Stimulated activated effector memory CD8-positive, alpha-beta T cell treated with anti-CD3 and anti-CD28 coated beads, Interleukin-12 subunit alpha, Interleukin-12 subunit beta, amount 100 ng/mL, for 72 hours (primary cell): ENCODE results near the gene PSMD1.
"Not testable (repeated sequence)": the region's sequence is repeated elsewhere in the genome, so short reads cannot be mapped to it uniquely, and the experiment has no call there.

Experiments used
- ATAC-seq: fragments of 150-1000 bp; cut with Tn5 transposase; 2 replicates; pipeline ENCODE4 v1.10.0; 2021
- DNase-seq, 2 donors: peaks; one replicate each; pipeline ENCODE4 v3.0.0; 2021 to 2022; ENCODE audit warnings: low spot score in 2 of 2
- H3K27ac Mint-ChIP-seq: one replicate; pipeline ENCODE4 v1.8.0; 2022; ENCODE audit warnings: mild to moderate bottlenecking, mixed read lengths
- H3K36me3 Mint-ChIP-seq: one replicate; pipeline ENCODE4 v1.8.0; 2022; ENCODE audit warnings: mild to moderate bottlenecking, mixed read lengths
- H3K4me1 Mint-ChIP-seq: one replicate; pipeline ENCODE4 v1.8.0; 2022; ENCODE audit warnings: mixed read lengths
- H3K4me3 Mint-ChIP-seq: one replicate; pipeline ENCODE4 v1.8.0; 2022; ENCODE audit warnings: mild to moderate bottlenecking, mixed read lengths
- H3K9me3 Mint-ChIP-seq: one replicate; pipeline ENCODE4 v1.8.0; 2022; ENCODE audit warnings: mixed read lengths

The PSMD1 gene

DNA sequence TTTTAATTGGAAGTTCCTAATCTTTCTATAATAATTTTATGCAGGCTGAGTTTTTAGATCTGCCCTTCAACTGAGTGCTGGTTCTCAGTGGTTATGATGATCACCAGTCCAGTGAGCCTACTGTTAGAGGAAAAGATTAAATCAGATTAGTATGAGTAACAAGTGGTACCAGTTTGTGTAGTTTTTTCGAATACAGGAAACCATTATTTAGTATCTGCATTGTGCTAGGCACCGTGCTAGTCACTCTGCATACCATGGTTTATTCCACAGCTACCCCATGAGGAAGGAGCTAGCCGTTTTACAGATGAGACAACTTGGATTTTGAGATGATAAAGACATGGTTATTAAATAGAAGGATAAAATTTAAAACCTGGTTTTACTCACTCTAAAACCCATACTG lies 6.1 kb downstream of the PSMD1 start:
- Mint-ChIP-seq H3K4me3 (no peak overlapping the region), H3K9me3 (no peaks in the 10 kb centered on the region), H3K4me1 (peaks cover 37% of the 10 kb centered on the region), H3K36me3 (peaks cover 80% of the 10 kb centered on the region), H3K27ac (no peak overlapping the region)
- no peak for ATAC-seq
- no peak for DNase-seq

DNA sequence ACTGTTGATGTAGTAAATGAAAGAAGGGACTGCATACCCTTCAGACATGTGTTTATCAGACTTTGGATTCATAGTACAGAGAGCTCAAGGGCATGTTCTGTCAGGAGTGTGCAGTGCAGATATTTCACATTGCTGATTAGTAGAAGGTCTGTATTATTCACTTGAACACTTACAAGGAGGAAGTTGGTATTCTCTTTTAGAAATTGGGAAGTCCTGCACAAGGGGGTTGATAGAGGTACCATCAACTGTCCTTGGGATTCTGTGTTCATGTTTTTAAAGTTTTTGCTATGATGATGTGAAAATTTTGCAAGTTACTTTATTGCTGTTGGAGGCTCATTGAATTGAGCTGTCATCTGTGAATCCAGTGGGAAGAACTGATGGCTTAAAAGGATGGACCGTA lies 6.7 kb downstream of the PSMD1 start:
- H3K4me1 Mint-ChIP-seq, result peaks cover 37% of the 10 kb centered on the region
- H3K9me3 Mint-ChIP-seq, result no peaks in the 10 kb centered on the region
- H3K4me3 Mint-ChIP-seq, result no peak overlapping the region
- no peak overlapping the region for H3K27ac Mint-ChIP-seq
- ATAC-seq, result no peak
- no peak for DNase-seq
- H3K36me3 Mint-ChIP-seq, result peaks cover 86% of the 10 kb centered on the region

DNA sequence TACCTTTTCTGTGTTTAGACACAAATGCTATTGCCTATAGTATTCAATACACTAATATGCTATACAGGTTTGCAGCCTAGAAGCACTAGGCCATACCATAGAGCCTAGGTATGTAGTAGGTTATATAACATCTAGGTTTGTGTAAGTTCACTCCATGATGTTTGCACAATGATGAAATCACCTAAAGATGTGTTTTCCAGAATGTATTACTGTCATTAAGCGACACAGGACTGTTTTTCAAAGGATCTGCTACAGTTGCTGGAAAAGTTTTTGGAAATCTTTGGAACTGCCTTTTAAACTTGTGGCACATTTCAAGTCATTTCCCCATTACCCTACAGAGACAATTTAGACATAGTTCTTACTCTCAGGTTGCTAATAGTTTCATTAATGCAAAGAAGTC lies 9.3 kb downstream of the PSMD1 start:
- no peak overlapping the region for H3K4me3 Mint-ChIP-seq
- DNase-seq (no peak), ATAC-seq (no peak)
- peaks cover 100% of the 10 kb centered on the region for H3K36me3 Mint-ChIP-seq
- H3K4me1 Mint-ChIP-seq, result peaks cover 20% of the 10 kb centered on the region
- no peaks in the 10 kb centered on the region for H3K9me3 Mint-ChIP-seq
- no peak overlapping the region for H3K27ac Mint-ChIP-seq

- H3K4me1 Mint-ChIP-seq, result peaks cover 13% of the 10 kb centered on the region
- not testable (repeated sequence) for H3K4me3 Mint-ChIP-seq, H3K9me3 Mint-ChIP-seq, DNase-seq, H3K27ac Mint-ChIP-seq, ATAC-seq
- peaks cover 100% of the 10 kb centered on the region for H3K36me3 Mint-ChIP-seq
Observed at GRCh38 chr2:231067531-231067930, 10.9 kb downstream of the PSMD1 start.

- no peak for DNase-seq
- Mint-ChIP-seq H3K4me1 (peaks cover 13% of the 10 kb centered on the region), H3K27ac (peak overlapping the region; percentile 84), H3K9me3 (no peaks in the 10 kb centered on the region), H3K4me3 (no peak overlapping the region), H3K36me3 (peaks cover 100% of the 10 kb centered on the region)
- peak; percentile 100 for ATAC-seq
Observed at GRCh38 chr2:231068525-231069222, 12.0 kb downstream of the PSMD1 start.

GRCh38 chr2:231069379-231070054 lies 12.8 kb downstream of the PSMD1 start:
- ATAC-seq, result peak; percentile 61
- no peak for DNase-seq
- Mint-ChIP-seq H3K9me3 (no peaks in the 10 kb centered on the region), H3K36me3 (peaks cover 100% of the 10 kb centered on the region), H3K4me1 (peaks cover 13% of the 10 kb centered on the region), H3K27ac (no peak overlapping the region), H3K4me3 (no peak overlapping the region)

DNA sequence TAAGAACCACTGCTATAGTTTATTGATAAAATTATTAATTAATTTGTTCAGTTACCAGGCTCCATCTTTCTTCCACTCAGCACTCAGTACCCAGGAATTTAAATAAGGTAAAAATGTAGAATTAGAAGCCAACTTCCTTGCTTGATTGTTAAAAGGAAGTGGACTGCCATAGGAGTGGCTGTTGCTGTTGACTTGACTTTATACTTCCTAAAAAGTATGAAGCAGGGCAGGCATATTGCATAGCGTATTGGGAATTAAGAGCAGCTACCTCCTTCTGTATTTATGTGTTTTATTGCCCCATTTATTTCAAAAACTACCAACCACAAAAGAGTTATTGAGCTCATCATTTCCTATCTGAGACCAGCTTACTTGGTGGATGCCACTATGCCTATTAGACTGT lies 27.9 kb downstream of the PSMD1 start:
- no peaks in the 10 kb centered on the region for H3K4me1 Mint-ChIP-seq
- DNase-seq (no peak), ATAC-seq (no peak)
- no peaks in the 10 kb centered on the region for H3K9me3 Mint-ChIP-seq
- H3K4me3 Mint-ChIP-seq, result no peak overlapping the region
- peaks cover 99% of the 10 kb centered on the region for H3K36me3 Mint-ChIP-seq
- no peak overlapping the region for H3K27ac Mint-ChIP-seq

- Mint-ChIP-seq H3K27ac (peak overlapping the region; percentile 5), H3K9me3 (no peaks in the 10 kb centered on the region), H3K4me1 (no peaks in the 10 kb centered on the region), H3K4me3 (no peak overlapping the region), H3K36me3 (peaks cover 90% of the 10 kb centered on the region)
- DNase-seq (no peak), ATAC-seq (no peak)
Observed at GRCh38 chr2:231088754-231089153, 32.1 kb downstream of the PSMD1 start.

DNA sequence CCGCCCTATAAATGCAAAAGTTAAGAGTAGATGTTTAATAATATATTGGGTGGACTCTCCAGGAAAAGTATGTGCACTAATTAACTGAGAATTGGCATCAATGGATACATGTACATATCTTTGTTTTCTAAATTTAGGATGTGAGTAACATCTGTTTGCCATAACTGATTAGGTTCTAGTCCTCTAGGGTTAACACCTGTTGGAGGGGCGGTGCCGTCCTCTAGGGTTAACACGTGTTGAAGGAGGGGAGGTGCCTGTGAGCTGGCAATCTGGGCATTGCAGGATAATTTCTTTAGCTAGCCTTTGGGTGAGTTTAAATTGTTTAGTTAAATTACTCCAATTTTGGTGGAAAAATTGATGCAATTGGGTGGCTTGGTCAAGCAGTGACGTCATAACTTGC lies 37.3 kb downstream of the PSMD1 start:
- DNase-seq (no peak), ATAC-seq (no peak)
- peaks cover 74% of the 10 kb centered on the region for H3K36me3 Mint-ChIP-seq
- peaks cover 6% of the 10 kb centered on the region for H3K9me3 Mint-ChIP-seq
- H3K4me1 Mint-ChIP-seq, result no peaks in the 10 kb centered on the region
- no peak overlapping the region for H3K4me3 Mint-ChIP-seq
- H3K27ac Mint-ChIP-seq, result no peak overlapping the region

DNA sequence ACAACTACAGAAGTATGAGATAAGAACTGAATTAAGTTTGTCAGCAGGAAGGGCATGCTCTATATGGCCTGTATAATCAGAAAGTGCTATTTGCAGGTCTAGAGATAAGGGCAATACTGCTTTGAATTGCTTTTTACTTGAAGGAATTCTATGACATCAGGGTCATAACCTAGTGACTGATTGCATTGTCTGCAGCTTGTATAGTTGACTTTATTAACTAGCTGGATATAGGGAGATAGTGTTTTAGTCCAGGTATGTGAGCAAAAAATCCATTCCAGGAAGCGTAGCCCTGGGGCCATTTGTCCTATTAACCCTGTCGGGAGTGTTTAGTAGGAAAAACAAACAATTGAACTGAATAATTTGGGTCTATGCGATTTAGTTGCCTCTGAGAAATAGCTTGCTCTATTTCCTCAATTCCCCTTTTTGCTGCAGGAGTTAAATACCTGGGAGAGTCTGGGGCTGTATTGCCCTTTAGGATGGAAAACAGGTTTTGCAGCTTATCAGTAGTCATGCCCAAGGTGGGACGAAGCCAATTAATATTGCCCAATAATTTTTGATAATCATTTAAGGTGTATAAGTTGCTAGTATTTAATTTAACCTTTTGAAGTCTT lies 38.2 kb downstream of the PSMD1 start:
- Mint-ChIP-seq H3K4me3 (no peak overlapping the region), H3K36me3 (peaks cover 71% of the 10 kb centered on the region), H3K9me3 (peaks cover 8% of the 10 kb centered on the region), H3K4me1 (no peaks in the 10 kb centered on the region), H3K27ac (no peak overlapping the region)
- ATAC-seq (no peak), DNase-seq (no peak)

- DNase-seq, result no peak
- no peak overlapping the region for H3K27ac Mint-ChIP-seq
- H3K9me3 Mint-ChIP-seq, result peaks cover 12% of the 10 kb centered on the region
- no peak overlapping the region for H3K4me3 Mint-ChIP-seq
- peaks cover 49% of the 10 kb centered on the region for H3K36me3 Mint-ChIP-seq
- no peaks in the 10 kb centered on the region for H3K4me1 Mint-ChIP-seq
- no peak for ATAC-seq
Observed at GRCh38 chr2:231099918-231100317, 43.3 kb downstream of the PSMD1 start.

DNA sequence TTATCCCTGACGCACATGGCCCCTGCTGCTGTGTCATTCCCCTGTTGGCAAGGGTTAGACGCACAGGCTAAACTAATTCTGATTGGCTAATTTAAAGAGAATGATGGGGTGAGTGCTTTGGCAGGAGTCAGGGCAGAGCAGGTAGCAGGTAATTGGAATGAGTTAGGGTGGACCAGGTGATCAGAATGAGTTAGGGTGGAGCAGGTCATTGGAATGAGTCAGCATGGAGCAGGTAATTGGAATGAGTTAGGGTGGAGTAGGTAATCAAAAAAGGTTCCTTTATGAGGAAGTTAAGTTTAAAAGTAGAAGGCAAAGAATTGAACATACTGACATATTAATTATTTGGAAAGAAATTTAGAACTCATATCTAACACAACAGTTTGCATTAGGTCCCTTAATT lies 43.7 kb downstream of the PSMD1 start:
- not testable (repeated sequence) for H3K27ac Mint-ChIP-seq, H3K4me3 Mint-ChIP-seq
- peaks cover 12% of the 10 kb centered on the region for H3K9me3 Mint-ChIP-seq

GRCh38 chr2:231100990-231101389 lies 44.3 kb downstream of the PSMD1 start:
- Mint-ChIP-seq H3K9me3 (peaks cover 12% of the 10 kb centered on the region), H3K36me3 (peaks cover 51% of the 10 kb centered on the region), H3K4me3 (no peak overlapping the region), H3K27ac (no peak overlapping the region), H3K4me1 (no peaks in the 10 kb centered on the region)
- no peak for ATAC-seq
- no peak for DNase-seq

More for the DNA sequence above, 43.7 kb downstream of the PSMD1 start:
- peaks cover 51% of the 10 kb centered on the region for H3K36me3 Mint-ChIP-seq
- not testable (repeated sequence) for ATAC-seq, H3K4me1 Mint-ChIP-seq, DNase-seq

- DNase-seq (no peak), ATAC-seq (no peak)
- no peaks in the 10 kb centered on the region for H3K4me1 Mint-ChIP-seq
- H3K9me3 Mint-ChIP-seq, result peaks cover 12% of the 10 kb centered on the region
- no peak overlapping the region for H3K4me3 Mint-ChIP-seq
- peaks cover 44% of the 10 kb centered on the region for H3K36me3 Mint-ChIP-seq
- peak overlapping the region; percentile 24 for H3K27ac Mint-ChIP-seq
Observed at GRCh38 chr2:231102772-231103171, 46.1 kb downstream of the PSMD1 start.

DNA sequence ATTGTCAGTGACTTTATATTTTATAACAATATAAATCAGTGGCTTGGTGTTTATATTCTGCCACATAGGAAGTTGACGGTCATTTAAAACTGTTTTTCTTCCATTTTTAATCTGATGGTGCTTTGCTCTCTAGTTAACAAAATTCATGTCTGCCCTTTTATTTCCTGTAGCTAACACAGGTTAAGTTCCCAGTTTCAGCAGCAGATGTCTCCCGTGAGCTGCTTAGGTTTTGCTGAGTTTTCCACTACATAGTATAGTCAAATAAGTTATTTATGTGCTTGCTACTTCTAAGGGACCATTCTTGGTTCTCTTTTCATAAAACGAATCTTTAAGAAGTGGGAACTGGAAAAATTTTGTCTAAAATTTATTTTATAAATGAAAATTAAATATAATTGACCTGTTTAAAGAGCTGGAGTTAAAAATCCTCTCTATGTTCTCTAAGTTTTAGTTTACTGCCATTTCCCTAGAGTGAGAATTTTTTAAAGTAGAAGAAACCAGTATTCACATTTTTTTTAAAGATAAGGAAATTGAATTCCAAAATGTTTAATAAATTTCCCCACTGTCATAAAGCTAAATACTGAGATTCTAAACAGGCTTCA lies 47.5 kb downstream of the PSMD1 start:
- Mint-ChIP-seq H3K9me3 (peaks cover 4% of the 10 kb centered on the region), H3K27ac (no peak overlapping the region), H3K4me3 (no peak overlapping the region), H3K36me3 (peaks cover 44% of the 10 kb centered on the region), H3K4me1 (no peaks in the 10 kb centered on the region)
- peak; percentile 69 for ATAC-seq
- DNase-seq, result peak in 1 of 2 donors; percentile 57
